PC-9 (cell line): ENCODE data around the gene DAAM1.

Experiments
- EZH2 ChIP-seq: fragments of 200-600 bp; sonication (generic); IDR thresholded peaks from 2 replicates; pipeline ENCODE4 v1.8.0; 2017; ENCODE audit warnings: antibody characterized with exemption, low read depth
- TF ChIP-seq, protein P1 (sequence below): fragments of 200-600 bp; sonication (generic); conservative IDR thresholded peaks from 2 replicates; pipeline ENCODE4 v1.6.1; 2017; ENCODE audit warnings: mixed run types, antibody characterized with exemption, mild to moderate bottlenecking, moderate library complexity

DNA sequence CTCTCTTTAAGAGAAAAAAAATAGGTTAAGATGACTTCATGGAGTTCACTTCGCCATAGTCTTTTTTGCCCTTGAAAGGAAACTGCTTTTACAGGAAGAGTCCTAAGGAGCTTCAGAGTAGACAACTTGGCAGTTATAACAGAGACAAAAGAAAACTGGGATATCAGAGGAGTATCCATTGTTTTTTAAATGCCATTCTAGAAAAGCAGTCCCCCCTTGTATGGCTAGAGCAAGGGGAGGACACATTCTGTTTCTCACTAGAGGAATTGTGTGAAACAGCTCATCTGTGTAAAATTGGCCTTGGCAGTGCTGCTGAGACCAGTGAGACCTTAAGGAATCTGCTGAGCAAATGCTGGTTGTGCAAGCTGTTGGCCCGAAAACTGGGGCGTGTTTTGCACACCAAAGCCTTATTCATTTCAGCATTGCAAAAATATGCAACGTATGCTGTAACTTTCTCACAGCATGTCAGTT, 148.7 kb downstream of the DAAM1 start:
- TF ChIP-seq, protein P1, sequence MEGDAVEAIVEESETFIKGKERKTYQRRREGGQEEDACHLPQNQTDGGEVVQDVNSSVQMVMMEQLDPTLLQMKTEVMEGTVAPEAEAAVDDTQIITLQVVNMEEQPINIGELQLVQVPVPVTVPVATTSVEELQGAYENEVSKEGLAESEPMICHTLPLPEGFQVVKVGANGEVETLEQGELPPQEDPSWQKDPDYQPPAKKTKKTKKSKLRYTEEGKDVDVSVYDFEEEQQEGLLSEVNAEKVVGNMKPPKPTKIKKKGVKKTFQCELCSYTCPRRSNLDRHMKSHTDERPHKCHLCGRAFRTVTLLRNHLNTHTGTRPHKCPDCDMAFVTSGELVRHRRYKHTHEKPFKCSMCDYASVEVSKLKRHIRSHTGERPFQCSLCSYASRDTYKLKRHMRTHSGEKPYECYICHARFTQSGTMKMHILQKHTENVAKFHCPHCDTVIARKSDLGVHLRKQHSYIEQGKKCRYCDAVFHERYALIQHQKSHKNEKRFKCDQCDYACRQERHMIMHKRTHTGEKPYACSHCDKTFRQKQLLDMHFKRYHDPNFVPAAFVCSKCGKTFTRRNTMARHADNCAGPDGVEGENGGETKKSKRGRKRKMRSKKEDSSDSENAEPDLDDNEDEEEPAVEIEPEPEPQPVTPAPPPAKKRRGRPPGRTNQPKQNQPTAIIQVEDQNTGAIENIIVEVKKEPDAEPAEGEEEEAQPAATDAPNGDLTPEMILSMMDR = no peak
- no peak for TF ChIP-seq EZH2
